Superior temporal gyrus (tissue), 1 donor: ENCODE data around the gene MAPK4.
"Not testable (repeated sequence)": the region's sequence is repeated elsewhere in the genome, so short reads cannot be mapped to it uniquely, and the experiment has no call there.

Experiments used
- DNase-seq: peaks from one replicate; pipeline ENCODE4 v3.0.0-alpha.2; 2016; ENCODE audit errors: extremely low spot score

Gene MAPK4

GRCh38 chr18:50559752-50560680 lies at the start of gene MAPK4:
Gene MAPK4, plus strand, starts transcription at chr18:50560087. Its CDS starts 103,872 bp downstream, at chr18:50663959.
- no peak for DNase-seq

DNA sequence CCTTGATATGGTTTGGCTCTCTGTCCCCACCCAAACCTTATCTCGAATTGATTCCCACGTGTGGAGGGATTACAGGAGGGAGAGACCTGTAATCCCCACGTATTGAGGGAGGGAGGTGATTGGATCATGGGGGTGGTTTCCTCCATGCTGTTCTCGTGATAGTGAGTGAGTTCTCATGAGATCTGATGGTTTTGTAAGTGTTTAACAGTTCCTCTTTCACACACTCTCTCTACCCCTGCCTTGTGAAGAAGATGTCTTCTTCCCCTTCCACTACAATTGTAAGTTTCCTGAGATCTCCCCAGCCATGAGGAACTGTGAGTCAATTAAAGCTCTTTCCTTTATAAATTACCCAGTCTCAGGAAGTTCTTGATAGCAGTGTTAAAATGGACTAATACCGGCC lies 42.6 kb upstream of the MAPK4 start:
- DNase-seq = not testable (repeated sequence)

DNA sequence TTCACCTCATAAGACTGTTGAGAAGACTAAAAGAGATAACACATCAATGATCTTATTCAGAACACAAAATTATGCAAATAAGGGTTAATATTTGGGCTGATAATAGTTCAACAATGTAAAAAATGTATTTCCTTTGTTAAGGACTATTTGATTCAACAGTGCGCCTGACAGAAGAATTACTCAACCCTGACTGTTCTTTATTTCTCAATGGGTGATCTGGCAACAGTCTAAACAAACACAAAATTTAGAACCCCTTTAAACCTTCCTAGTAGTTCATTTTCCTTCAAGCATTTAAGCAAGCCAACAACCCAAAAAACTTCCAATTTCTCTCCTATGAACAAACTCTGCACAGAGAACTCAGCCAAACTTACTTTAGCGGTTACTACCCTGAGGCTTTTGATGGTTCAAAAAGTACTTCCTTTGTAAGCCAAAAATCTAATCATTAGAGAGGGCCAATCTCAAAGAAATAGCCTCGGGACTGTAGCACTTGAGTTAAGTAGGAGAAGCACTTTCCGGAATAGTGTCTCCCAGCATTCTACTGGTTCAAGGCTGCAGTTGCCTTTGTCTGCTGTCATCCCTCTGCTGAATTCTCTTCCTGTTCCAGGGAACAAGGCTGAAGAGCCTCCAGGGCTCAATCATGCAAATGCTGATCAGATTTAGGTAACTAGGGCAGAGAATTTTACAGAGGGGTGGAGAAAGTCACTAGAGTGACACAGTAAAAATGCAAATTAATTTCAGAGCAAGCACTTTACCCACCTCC lies 40.9 kb upstream of the MAPK4 start:
- DNase-seq = no peak

DNA sequence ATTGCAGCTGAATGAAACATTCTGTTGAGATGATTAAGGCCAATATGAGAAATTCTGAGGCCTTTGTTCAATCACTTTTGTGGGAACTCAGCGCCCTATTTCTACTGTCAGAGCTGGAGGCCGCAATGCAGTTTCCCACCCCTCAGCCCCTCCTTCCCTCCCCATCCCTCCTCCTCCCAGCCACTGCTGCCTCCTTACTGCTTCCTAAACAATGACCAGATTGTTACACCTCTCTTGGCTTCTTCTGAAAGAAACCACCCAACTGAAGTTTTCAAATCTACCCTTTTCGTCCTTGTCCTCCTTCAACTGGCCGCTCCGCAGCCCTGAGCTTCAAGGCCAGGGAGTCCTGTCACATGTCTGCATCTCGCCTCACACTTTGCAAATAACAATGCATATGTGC lies 36.7 kb upstream of the MAPK4 start:
- no peak for DNase-seq

DNA sequence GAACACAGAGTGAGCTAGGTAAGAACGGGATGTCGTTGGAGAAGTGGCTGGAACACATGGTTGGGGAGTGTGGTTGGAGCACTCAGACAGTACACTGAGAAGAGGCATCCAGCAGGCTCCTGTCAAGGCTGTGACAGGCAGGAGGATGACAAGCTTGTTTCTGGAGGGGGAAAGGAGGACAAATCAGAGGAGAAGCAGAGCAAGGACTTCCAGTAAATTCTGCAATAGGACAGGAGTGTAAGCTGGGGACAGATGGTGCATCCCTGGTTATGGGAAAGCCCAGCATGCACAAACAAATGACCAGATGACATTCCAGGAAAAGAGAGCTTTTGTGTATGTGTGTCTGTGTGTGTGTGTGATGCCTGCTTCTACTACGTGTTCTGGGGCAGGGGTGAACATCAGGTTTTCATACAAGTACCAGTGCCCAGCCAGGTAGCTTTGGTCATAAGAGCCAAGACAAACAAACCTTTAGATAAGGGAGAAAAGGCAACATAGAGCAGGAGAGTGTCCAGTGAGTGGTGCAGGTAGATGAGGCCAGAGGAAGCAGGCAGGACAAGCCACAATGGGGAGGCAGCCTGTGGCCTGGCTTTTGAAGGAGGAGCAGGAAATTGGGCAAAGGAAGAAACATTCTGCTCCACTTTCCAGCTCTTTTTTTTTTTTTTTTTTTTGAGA lies 32.1 kb upstream of the MAPK4 start:
- DNase-seq = no peak

GRCh38 chr18:50528806-50529205 lies 31.1 kb upstream of the MAPK4 start:
- no peak for DNase-seq

- not testable (repeated sequence) for DNase-seq
Observed at GRCh38 chr18:50533822-50534221, 26.1 kb upstream of the MAPK4 start.

- not testable (repeated sequence) for DNase-seq
Observed at GRCh38 chr18:50544476-50544875, 15.4 kb upstream of the MAPK4 start.

GRCh38 chr18:50545936-50546335 lies 14.0 kb upstream of the MAPK4 start:
- DNase-seq = no peak

DNA sequence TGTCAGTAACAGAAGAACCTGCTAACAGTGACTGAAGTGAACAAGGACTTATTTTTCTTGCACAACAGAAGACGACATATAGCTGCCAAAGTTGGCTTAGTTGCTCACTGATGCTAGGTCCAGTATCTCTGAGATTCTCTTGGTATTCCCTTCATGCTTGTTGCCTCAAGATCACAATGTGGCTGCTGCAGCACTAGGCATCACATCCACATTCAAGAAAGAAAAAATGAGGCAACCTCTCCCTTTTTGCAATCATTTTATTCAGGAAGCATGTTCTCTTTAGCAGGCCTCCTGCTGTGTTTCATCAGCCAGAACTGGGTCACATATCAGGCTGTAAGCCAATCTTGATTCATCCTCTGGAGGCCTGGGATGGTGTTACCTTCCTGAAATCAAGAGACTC lies 11.7 kb upstream of the MAPK4 start:
- DNase-seq = no peak

GRCh38 chr18:50551651-50552050 lies 8.2 kb upstream of the MAPK4 start:
- not testable (repeated sequence) for DNase-seq

GRCh38 chr18:50558157-50558556 lies 1.7 kb upstream of the MAPK4 start:
- no peak for DNase-seq

- DNase-seq = no peak
Observed at GRCh38 chr18:50558948-50559751, 737 bp upstream of the MAPK4 start.

GRCh38 chr18:50560681-50561629 lies 1.1 kb downstream of the MAPK4 start:
- DNase-seq = no peak

GRCh38 chr18:50562258-50562657 lies 2.4 kb downstream of the MAPK4 start:
- not testable (repeated sequence) for DNase-seq

DNA sequence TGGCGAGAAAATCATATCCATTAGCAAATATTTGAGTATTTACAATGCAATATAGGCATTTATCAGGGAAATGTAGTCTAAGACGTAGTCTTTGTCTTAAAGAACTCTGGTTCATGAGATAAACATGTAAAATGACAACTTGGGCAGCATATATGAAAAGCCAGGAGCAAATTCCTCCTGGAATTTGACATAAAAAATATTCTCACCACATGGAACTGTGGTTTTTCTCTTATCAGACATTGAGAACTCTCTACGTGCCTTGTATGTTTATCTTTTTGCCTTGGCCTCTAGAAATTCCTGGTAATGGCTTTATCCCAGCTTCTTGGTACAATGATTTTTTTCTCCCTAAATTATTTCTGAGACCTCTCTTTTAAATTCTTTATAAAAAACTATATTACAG lies 2.8 kb downstream of the MAPK4 start:
- DNase-seq = no peak

DNA sequence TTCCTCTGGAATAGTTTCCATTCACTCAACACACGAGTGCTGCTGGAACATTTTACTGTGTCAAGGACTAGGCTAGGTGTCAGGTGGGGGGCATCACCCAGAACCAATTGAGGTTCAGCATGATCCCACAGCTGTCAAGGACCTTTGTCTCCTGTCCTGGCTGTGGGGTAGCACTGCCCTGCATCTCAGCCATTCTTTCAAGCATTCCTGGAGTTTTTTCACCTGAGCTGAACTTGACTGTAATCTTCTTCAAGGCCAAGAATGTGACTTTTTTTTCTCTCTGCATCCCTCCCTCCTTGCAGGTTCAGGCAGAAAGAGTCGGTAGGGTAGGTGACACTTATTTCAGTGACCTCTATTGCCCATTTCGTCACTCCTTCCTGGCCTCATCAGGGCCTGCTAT lies 3.5 kb downstream of the MAPK4 start:
- DNase-seq = no peak

- no peak for DNase-seq
Observed at GRCh38 chr18:50569930-50570329, 10.0 kb downstream of the MAPK4 start.

GRCh38 chr18:50571606-50572005 lies 11.7 kb downstream of the MAPK4 start:
- no peak for DNase-seq

GRCh38 chr18:50573196-50573595 lies 13.3 kb downstream of the MAPK4 start:
- DNase-seq = not testable (repeated sequence)
